Fibroblast of skin of abdomen (primary cell): ENCODE results near the gene C11orf21.

Experiments used
- DNase-seq: peaks from one replicate; pipeline ENCODE4 v3.0.0-alpha.2; 2013

The C11orf21 gene

DNA sequence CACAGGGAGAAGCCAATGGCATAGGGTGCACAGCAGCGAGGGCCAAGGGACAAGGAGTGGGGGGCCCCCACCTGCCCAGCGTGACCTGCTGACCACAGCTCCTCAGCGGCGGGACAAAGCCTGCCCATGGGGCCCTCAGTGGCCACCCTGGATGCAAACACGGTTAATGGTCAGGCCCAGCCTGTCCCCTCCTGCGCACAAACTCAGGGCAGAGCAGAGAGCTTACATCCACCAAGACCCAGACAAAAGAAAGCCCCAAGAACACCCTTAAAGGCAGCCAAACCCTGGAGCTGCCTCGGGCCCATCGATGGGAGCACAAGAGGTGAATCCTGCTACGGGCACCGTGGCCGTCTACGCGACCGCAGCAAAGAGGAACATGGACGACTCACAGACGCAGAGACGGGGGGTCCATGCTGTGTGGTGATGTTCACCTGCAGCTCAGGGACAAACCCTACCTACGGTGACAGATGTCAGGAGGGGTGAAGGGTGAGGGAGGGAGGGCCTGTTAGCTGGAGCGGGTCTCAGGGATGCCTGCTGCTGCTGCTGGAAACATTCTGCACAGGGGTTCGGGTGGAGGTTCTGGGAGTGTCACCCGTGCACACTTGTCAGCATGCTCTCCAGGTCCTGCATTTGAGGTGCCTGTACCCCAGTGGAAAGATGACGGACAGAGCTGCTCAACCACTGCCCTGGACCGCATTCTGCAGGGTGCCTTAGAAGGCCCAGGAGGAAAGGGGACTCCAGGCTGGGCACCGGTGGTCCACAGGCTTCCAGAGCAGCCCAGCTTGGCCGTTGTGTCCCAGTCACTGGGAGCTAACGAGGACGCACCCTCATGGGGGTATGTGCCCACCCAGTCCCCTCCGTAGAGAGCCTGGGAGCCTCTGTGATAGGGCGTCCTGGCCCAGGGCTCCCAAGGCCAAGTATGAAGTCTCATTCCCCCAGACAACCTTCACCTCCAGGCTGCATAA is 42.9 kb downstream of the C11orf21 start:
- no peak for DNase-seq

DNA sequence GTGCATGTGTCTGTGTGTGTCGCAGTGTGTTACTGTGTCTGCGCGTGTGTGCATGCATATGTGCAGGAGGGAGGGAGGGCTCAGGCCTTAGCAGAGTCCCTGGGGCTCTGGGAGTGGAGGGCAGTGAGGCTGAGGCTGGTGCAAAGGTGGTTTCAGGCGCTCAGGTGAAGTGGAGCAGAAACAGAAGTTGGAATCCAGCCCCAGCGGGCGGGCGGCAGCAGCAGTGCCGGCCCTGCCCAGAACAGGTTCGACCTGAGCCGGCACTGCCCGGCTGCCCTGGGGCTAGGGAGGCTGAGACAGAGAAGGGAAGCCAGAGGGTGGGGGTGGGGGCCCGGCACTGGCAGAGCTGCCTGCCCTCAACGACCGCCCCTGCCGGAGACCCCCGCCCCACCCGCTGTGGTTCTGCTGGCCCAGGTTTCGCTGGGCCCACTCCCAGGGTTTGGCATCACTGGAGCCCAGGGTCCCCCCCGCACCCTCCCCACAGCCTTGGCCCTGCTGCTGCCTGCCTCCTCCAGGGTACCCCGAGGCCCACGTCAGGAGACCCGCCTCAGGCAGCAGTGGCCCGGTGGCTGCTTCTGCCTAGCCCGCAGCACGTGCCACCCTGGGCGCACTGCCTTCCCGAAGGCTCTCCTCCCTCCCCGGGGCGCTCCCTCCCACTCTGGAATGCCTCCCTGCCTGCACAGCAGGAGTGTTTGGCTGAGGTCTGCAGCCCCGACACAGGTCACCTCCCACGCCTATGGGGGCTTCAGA is 44.6 kb downstream of the C11orf21 start:
- no peak for DNase-seq

DNA sequence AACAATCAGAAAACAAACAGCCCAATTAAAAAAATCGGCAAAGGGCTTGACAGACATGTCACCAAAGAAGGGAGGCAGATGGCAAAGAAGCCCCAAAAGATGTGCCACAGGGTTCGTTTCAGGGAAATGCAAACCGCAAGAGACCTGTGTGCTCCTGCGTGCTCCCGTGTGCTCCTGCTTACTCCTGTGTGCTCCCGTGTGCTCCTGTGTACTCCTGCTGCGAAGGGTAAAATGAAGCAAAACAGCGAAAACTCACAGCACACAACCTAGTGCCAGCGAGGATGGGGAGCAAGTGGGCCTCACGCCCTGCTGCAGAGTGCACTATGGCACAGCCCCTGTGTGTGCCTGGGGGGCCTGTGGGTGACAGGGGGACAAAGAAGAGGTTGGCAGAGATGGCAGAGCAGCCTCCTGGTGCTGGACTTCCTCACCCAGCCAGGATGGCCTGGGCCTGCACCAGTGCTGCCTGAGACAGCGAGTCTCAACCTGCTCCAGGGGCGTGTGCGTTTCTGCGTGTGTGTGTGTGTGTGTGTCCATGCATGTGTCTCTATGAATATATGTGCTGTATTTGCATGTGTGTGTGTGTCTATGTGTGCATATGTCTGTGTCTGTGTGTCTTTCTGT is 45.3 kb downstream of the C11orf21 start:
- no peak for DNase-seq

DNA sequence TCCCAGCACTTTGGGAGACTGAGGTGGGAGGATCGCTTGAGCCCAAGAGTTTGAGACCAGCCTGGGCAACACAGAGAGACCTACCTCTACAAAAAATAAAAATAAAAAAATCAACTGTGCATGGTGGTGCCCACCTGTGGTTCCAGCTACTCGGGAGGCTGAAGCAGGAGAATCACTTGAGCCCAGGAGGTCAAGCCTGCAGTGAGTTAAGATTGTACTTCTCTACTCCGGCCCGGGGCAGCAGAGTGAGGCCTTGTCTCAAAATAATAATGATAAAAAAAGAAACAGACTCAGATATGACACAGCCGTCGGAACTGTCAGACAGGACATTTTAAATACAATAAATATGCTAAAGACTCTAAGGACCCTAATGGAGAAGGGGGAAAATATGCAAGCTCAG is 49.7 kb downstream of the C11orf21 start:
- no peak for DNase-seq

DNA sequence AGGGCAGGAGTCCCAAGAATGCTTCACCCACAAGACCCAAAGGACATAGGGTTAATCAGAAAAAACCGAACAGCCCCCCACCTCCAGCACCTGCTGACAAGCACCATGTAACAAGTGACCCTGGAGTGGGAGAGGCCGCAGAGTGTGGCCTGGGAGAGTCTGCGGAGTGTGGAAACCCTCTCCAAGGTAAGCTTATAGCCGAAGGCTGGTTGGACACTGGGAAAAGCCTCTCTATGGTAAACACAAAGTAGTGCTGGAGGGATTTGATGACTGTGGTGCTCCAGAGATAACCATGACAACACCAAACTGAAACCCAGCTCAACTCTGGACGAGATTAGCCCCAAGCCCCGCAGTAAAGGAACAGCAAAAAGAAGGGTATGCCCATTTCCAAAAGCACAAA is 50.6 kb downstream of the C11orf21 start:
- DNase-seq = no peak

DNA sequence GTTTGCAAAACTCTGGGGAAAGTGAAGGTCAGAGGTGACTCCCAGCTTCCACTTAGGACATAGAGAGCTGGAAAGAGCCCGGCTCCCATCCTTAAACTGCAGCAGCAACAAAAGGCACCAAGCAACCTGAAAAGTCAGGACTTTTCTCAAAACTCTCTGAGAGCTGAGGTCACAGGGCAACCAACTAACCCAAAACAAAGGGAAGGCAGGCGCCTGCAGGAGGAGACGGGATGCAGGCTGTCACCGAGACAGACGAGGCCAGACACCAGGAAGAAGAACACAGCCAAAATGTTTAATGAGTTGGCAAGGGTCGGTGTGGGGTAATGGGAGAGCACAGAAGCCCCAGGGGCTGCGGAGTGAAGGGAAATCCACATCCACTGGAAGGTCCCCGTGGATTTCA is 51.2 kb downstream of the C11orf21 start:
- DNase-seq = no peak

DNA sequence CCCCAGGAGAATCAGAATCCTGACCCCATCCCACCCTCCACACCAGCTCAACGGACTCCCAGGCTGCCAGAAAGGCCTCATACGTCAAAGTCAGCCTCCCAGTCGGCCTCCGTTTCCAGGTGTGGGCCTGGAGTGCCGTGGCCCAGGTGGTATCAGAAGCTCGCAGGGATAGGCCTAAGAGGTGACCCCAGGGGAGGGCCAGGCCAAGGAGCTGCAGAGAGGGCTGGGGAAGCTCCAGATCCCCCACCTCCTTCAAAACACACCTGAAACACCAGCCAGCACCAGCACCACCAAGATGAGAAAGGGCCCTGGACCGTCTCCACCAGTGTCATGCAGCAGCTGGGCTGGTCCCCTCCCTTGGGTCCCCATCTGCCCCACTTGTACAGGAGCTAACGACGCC is 51.7 kb downstream of the C11orf21 start:
- no peak for DNase-seq

DNA sequence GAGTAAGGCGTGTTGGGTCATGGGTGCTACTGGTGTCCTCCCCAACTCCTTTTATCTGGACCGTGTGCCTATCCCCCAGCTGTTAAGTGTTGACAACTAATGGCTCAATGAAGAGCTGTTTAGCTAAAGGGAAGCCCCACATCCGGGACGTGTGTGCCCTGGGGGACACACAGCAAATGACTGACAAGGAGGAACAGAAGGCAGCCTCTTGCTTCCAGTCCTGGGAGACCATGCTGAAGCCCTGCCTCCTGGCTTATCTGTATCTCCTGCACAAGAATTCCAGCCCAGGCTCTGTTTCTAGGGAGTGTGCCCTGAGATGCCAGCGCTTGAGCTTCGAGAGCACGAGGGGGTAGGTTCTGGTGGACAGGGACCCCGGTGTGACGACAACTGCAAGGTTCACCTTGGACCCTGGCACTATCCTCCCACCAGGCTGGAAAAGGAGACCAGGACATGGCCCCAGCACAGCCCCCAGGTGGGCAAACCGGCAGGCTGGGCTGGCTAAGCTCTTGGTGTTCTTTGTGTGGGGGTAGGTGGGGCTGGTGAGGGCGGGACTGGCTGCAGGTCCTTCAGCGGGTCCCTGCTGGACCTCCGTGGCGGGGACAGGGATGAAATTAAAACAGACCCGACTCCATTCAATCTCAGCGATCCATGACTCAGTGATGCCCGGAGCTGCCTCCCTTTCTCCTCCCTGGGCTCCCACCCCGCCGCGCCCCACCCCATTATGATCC is 52.4 kb downstream of the C11orf21 start:
- no peak for DNase-seq

DNA sequence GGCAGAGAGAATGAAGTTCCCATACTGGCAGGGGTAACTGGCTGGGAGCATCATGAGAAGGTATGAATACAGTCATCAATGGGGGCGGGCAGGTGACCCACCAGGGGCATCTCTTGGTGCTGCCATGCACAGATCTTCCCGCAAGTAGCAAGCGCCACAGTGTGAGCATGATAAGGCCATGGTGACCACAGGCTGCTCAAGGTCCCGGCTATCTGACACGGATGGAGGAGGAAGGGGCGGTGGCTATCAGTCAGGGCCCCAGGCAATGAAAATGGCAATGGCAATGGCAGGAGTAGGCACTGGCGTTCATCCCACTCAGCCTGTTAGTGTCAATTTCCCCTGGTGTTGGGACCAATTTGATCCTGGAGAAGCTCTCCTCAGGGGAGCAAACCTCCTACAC is 53.0 kb downstream of the C11orf21 start:
- DNase-seq = no peak

DNA sequence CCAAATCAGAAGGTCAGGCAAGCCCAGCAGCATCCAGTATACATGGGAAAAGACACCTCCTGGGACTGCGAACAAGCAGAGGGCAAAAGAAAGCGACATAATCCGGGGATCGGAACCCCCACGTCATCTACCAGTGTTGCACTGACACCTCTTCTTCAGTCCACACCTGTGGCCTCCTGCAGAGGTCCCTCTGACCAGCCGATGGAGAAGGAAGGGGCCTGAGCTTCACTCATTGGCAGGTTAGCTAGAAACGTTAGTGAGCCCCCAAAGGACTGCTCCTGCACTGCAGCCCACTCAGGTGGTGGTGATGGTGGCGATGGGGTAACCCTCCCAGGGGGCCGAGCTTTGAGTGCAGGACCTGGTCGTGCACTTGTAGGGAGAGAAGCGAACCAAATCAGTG is 53.5 kb downstream of the C11orf21 start:
- DNase-seq = no peak

DNA sequence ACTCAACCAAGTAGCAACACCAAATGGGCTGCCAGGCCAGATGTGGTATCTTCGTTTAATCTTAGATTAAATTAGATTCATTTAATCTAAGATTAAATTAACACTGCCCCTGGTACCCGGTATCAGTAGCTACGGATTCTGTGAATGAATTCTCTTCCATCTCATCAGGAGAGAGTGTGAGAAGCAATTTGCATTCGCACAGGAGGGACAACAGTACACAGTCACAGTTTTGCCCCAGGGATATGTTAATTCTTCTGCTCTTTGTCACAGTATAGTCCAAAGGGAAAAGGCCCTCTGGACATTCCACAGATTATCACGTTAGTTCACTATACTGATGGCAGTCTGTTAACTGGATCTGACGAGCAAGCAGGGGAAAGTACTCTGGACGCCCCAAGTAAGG is 54.2 kb downstream of the C11orf21 start:
- DNase-seq = no peak
